GM12878 (cell line): ENCODE results near the gene PRM1. TPM values are rescaled to one million over a fixed set of nuclear protein-coding genes. Genes with fewer than 3 reads are reported as not detected.

Experiments
- ATAC-seq: fragments of 200-7000 bp; cut with Tn5 transposase; 3 replicates; pipeline ENCODE4 v1.9.1; 2020; ENCODE audit warnings: mild to moderate bottlenecking, moderate library complexity
- BruUV-seq: library from RNA; stranded (reverse); fragments of 400-500 nt; replicated peaks from 2 replicates; lab custom pipeline; 2021; lab: Mats Ljungman, UMichigan
- CTCF ChIA-PET: fragments of 300-600 bp; sonication (Branson Sonifier 250); formaldehyde crosslinking; extraction: SDS; loops from one replicate; lab custom pipeline; 2021; ENCODE audit warnings: inconsistent platforms; lab: Yijun Ruan, JAX
- POLR2A ChIA-PET: fragments of 350-600 bp; formaldehyde crosslinking; extraction: SDS; loops from one replicate; lab custom pipeline; 2021; ENCODE audit warnings: inconsistent platforms; lab: Charles Lee
- RAD21 ChIA-PET: fragments of 300-600 bp; sonication (Branson Sonifier 250); formaldehyde crosslinking; loops from one replicate; lab custom pipeline; 2023; ENCODE audit warnings: antibody characterized with exemption; ENCODE audit not compliant: unreplicated experiment; lab: Charles Lee
- SMC1A ChIA-PET: fragments of 300-600 bp; sonication (Branson Sonifier 250); formaldehyde crosslinking; loops from one replicate; lab custom pipeline; 2023; ENCODE audit not compliant: unreplicated experiment, uncharacterized antibody; lab: Charles Lee
- DNase-seq: peaks from one replicate; pipeline ENCODE4 v3.0.0-alpha.2; 2011; ENCODE audit warnings: low read depth, low spot score
- FAIRE-seq: peaks from 3 replicates; lab custom pipeline; 2011; peaks lifted over from hg19 to GRCh38; lab: Jason Lieb, UNC
- H2AFZ ChIP-seq: 2 replicates; pipeline ENCODE4 v1.6.0; 2011; ENCODE audit warnings: low read depth, low read length, control low read depth; ENCODE audit not compliant: control insufficient read depth
- H3K27ac ChIP-seq: 2 replicates; pipeline ENCODE4 v1.5.1; 2011; ENCODE audit warnings: control low read depth; ENCODE audit not compliant: control insufficient read depth, insufficient read depth
- H3K27me3 ChIP-seq, 2 experiments: replicated peaks in 1 of 2; 2 replicates each; pipeline versions ENCODE4 v1.6.0 to v1.6.1; 2011; ENCODE audit warnings: low read length in 1 of 2; ENCODE audit not compliant: control insufficient read depth in 2 of 2, insufficient read depth in 2 of 2
- H3K36me3 ChIP-seq, 2 experiments: 2 replicates each; pipeline ENCODE4 v1.5.1; 2011; ENCODE audit warnings: low read length in 1 of 2; ENCODE audit not compliant: control insufficient read depth in 2 of 2, insufficient read depth in 2 of 2
- H3K4me1 ChIP-seq: 2 replicates; pipeline ENCODE4 v1.6.1; 2011; ENCODE audit warnings: mild to moderate bottlenecking, low read length, moderate library complexity, mixed read lengths; ENCODE audit not compliant: control insufficient read depth, insufficient read depth
- H3K4me2 ChIP-seq: 2 replicates; pipeline ENCODE4 v1.6.0; 2011; ENCODE audit warnings: control low read depth; ENCODE audit not compliant: control insufficient read depth, insufficient read depth
- H3K4me3 ChIP-seq: fragments of 200-600 bp; sonication (generic); 2 replicates; pipeline ENCODE4 v1.5.1; 2016
- H3K79me2 ChIP-seq: 2 replicates; pipeline ENCODE4 v1.6.0; 2011; ENCODE audit warnings: low read length; ENCODE audit not compliant: control insufficient read depth, insufficient read depth
- H3K9ac ChIP-seq: 2 replicates; pipeline ENCODE4 v1.8.0; 2011; ENCODE audit warnings: low read length, control low read depth, mixed read lengths; ENCODE audit not compliant: control insufficient read depth, insufficient read depth
- H3K9me3 ChIP-seq: replicated peaks from 3 replicates; pipeline ENCODE4 v1.5.1; 2011; ENCODE audit warnings: mild to moderate bottlenecking, low read length; ENCODE audit not compliant: control insufficient read depth, insufficient read depth
- H4K20me1 ChIP-seq: 2 replicates; pipeline ENCODE4 v1.6.0; 2011; ENCODE audit not compliant: control insufficient read depth, insufficient read depth
- CHD2 ChIP-seq: IDR thresholded peaks from 2 replicates; pipeline ENCODE4 v1.6.1; 2011; ENCODE audit warnings: low read depth, low read length, improper control_type of control experiment, borderline replicate concordance
- CREB1 ChIP-seq: IDR thresholded peaks from 2 replicates; pipeline ENCODE4 v1.6.1; 2012; ENCODE audit warnings: low read depth, mild to moderate bottlenecking, inconsistent platforms
- JUND ChIP-seq: IDR thresholded peaks from 2 replicates; pipeline ENCODE4 v1.6.1; 2012; ENCODE audit warnings: low read depth, mild to moderate bottlenecking, low read length, improper control_type of control experiment, moderate library complexity
- NFYA ChIP-seq: IDR thresholded peaks from 2 replicates; pipeline ENCODE4 v1.6.1; 2011; ENCODE audit warnings: low read depth, mild to moderate bottlenecking, low read length, improper control_type of control experiment, borderline replicate concordance
- NFYB ChIP-seq: IDR thresholded peaks from 2 replicates; pipeline ENCODE4 v1.6.1; 2011; ENCODE audit warnings: low read depth, mild to moderate bottlenecking, low read length, improper control_type of control experiment, moderate library complexity; ENCODE audit not compliant: insufficient read depth
- POLR2AphosphoS2 ChIP-seq: IDR thresholded peaks from 2 replicates; pipeline ENCODE4 v1.6.1; 2011; ENCODE audit warnings: low read depth, mild to moderate bottlenecking, low read length, improper control_type of control experiment, moderate library complexity
- SMARCA5 ChIP-seq: fragments of 450-650 bp; IDR thresholded peaks from 2 replicates; pipeline ENCODE4 v1.6.1; 2017; ENCODE audit warnings: mild to moderate bottlenecking
- WRNIP1 ChIP-seq: IDR thresholded peaks from 2 replicates; pipeline ENCODE4 v1.6.1; 2011; ENCODE audit warnings: low read depth, low read length, improper control_type of control experiment, borderline replicate concordance
- ZNF24 ChIP-seq: fragments of 450-650 bp; IDR thresholded peaks from 2 replicates; pipeline ENCODE4 v1.6.1; 2017; ENCODE audit warnings: antibody characterized with exemption, mild to moderate bottlenecking
- WGBS: methylation state at CpG from one replicate; pipeline ENCODE4 v1.1.6; 2016; ENCODE audit warnings: low lambda C conversion rate; ENCODE audit not compliant: insufficient replicate concordance, insufficient coverage; ENCODE audit errors: missing lambda C conversion rate; 5-methylcytosine and 5-hydroxymethylcytosine counted together
- in situ Hi-C: fragments of 300-500 bp; cut with MboI; formaldehyde crosslinking; loops from 9 replicates; pipeline ENCODE4 v1.14.3; 2018; ENCODE audit warnings: mixed read lengths
- intact Hi-C: fragments of 100-400 bp; cut with micrococcal nuclease; formaldehyde crosslinking; loops from one replicate; pipeline ENCODE4 v1.14.2; 2022; ENCODE audit not compliant: unreplicated experiment
- polyA plus RNA-seq, 11 experiments: library from polyadenylated mRNA; depleted of rRNA in 4 of 11; unstranded in 6 of 11; stranded (reverse) in 5 of 11; fragments of >200 nt; fragmentation: Nextera tagmentation in 4 of 11; fragmentation: Illumina TruSeq in 1 of 11; extraction: Ambion mirVana in 4 of 11; extraction: Trizol in 1 of 11; gene quantifications; 1 replicate in 1 of 11; 2 replicates in 10 of 11; pipeline versions ENCODE4 v1.2.1 to v1.2.3, GENCODE V29; 2011 to 2016; ENCODE audit warnings: inconsistent platforms in 2 of 11, missing spikeins in 2 of 11, low read depth in 1 of 11
- total RNA-seq, 4 experiments: library from RNA; depleted of rRNA in 3 of 4; stranded (reverse); fragments of >200 nt in 3 of 4; fragmentation: Illumina TruSeq in 1 of 4; extraction: Trizol in 1 of 4; gene quantifications; 2 replicates each; pipeline versions ENCODE4 v1.2.1 to v1.2.3, GENCODE V29; 2013 to 2021
- TF ChIP-seq, protein P1 (sequence below): IDR thresholded peaks from 2 replicates; pipeline ENCODE4 v1.6.1; 2011; ENCODE audit warnings: low read depth, low read length, improper control_type of control experiment, borderline replicate concordance
- TF ChIP-seq, protein P2 (sequence below): fragments of 150-350 bp; IDR thresholded peaks from 2 replicates; pipeline ENCODE4 v1.6.1; 2014; ENCODE audit warnings: mild to moderate bottlenecking, low read depth, low read length
- TF ChIP-seq, protein P3 (sequence below): IDR thresholded peaks from 2 replicates; pipeline ENCODE4 v1.6.1; 2012; ENCODE audit warnings: improper control_type of control experiment, low read depth, low read length; ENCODE audit not compliant: insufficient replicate concordance
- TF ChIP-seq, protein P4 (sequence below): IDR thresholded peaks from 2 replicates; pipeline ENCODE4 v1.6.1; 2012; ENCODE audit warnings: low read length, inconsistent platforms

The PRM1 gene
- total and polyA plus RNA-seq, 10 of the 15 experiments (the other 5 are each of a cell fraction or from before 2014, with no cell fraction given) = 0.20 TPM; not detected in 9

DNA sequence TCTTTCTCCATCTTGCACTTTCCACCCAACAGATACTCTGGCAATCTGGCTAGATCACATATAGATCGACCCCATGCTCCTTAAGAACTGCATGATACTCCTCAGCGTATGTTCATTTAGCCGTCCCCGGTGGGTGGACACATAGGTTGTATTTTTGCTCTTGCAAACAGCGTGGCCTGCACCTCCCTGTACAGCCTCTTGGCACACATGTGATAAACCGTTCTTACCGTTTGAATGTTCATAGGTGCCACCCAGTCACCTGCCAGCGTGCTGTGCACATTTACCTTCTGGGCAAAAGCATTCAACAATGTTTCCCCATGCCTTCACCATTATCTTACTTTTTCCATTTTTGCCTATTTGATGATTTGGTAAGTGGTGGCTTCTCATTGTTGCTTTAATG lies 18.2 kb downstream of the PRM1 start:
- no TSS peak for BruUV-seq
- Histone ChIP-seq H3K9me3 (no peaks in the 10 kb centered on the region; the same call in 2 of the 3 replicates), H3K9ac (no peak overlapping the region), H2AFZ (no peak overlapping the region), H3K4me1 (peaks cover 33% of the 10 kb centered on the region), H4K20me1 (no peaks in the 10 kb centered on the region), H3K27me3 (no peaks in the 10 kb centered on the region), H3K36me3 (no peaks in the 10 kb centered on the region), H3K79me2 (no peaks in the 10 kb centered on the region), H3K4me2 (no peak overlapping the region), H3K27ac (no peak overlapping the region), H3K4me3 (no peak overlapping the region)
- ChIA-PET SMC1A (interaction anchor here (1.0 to 2.6 kb wide), 6 partner anchors 20 to 84 kb away, joined by 3 to 27 read pairs (median 4); no protein-coding TSS in a partner anchor), POLR2A (interaction anchor here (0.9 to 1.3 kb wide), 3 partner anchors 34 to 49 kb away, joined by 3 to 6 read pairs (median 4); no protein-coding TSS in a partner anchor), CTCF (interaction anchor here (1.5 to 11.0 kb wide), 3 partner anchors 35 to 292 kb away, joined by 3 to 170 read pairs (median 5); no protein-coding TSS in a partner anchor), RAD21 (interaction anchor here (0.7 to 11.8 kb wide), 5 partner anchors 7 to 93 kb away, joined by 3 to 243 read pairs (median 4); partner anchors contain the start of gene SOCS1)
- 72% methylated on average over 8 of the region's 8 CpGs for WGBS
- FAIRE-seq (no peak), DNase-seq (no peak), ATAC-seq (no peak)
- in situ Hi-C loops = no loop called here
- intact Hi-C loops = no loop called here
- TF ChIP-seq, protein P1, sequence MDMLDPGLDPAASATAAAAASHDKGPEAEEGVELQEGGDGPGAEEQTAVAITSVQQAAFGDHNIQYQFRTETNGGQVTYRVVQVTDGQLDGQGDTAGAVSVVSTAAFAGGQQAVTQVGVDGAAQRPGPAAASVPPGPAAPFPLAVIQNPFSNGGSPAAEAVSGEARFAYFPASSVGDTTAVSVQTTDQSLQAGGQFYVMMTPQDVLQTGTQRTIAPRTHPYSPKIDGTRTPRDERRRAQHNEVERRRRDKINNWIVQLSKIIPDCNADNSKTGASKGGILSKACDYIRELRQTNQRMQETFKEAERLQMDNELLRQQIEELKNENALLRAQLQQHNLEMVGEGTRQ = no peak
- TF ChIP-seq NFYA = no peak
- TF ChIP-seq POLR2AphosphoS2 = no peak
- no peak for TF ChIP-seq NFYB
- TF ChIP-seq, protein P2, sequence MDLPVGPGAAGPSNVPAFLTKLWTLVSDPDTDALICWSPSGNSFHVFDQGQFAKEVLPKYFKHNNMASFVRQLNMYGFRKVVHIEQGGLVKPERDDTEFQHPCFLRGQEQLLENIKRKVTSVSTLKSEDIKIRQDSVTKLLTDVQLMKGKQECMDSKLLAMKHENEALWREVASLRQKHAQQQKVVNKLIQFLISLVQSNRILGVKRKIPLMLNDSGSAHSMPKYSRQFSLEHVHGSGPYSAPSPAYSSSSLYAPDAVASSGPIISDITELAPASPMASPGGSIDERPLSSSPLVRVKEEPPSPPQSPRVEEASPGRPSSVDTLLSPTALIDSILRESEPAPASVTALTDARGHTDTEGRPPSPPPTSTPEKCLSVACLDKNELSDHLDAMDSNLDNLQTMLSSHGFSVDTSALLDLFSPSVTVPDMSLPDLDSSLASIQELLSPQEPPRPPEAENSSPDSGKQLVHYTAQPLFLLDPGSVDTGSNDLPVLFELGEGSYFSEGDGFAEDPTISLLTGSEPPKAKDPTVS = no peak
- TF ChIP-seq, protein P3, sequence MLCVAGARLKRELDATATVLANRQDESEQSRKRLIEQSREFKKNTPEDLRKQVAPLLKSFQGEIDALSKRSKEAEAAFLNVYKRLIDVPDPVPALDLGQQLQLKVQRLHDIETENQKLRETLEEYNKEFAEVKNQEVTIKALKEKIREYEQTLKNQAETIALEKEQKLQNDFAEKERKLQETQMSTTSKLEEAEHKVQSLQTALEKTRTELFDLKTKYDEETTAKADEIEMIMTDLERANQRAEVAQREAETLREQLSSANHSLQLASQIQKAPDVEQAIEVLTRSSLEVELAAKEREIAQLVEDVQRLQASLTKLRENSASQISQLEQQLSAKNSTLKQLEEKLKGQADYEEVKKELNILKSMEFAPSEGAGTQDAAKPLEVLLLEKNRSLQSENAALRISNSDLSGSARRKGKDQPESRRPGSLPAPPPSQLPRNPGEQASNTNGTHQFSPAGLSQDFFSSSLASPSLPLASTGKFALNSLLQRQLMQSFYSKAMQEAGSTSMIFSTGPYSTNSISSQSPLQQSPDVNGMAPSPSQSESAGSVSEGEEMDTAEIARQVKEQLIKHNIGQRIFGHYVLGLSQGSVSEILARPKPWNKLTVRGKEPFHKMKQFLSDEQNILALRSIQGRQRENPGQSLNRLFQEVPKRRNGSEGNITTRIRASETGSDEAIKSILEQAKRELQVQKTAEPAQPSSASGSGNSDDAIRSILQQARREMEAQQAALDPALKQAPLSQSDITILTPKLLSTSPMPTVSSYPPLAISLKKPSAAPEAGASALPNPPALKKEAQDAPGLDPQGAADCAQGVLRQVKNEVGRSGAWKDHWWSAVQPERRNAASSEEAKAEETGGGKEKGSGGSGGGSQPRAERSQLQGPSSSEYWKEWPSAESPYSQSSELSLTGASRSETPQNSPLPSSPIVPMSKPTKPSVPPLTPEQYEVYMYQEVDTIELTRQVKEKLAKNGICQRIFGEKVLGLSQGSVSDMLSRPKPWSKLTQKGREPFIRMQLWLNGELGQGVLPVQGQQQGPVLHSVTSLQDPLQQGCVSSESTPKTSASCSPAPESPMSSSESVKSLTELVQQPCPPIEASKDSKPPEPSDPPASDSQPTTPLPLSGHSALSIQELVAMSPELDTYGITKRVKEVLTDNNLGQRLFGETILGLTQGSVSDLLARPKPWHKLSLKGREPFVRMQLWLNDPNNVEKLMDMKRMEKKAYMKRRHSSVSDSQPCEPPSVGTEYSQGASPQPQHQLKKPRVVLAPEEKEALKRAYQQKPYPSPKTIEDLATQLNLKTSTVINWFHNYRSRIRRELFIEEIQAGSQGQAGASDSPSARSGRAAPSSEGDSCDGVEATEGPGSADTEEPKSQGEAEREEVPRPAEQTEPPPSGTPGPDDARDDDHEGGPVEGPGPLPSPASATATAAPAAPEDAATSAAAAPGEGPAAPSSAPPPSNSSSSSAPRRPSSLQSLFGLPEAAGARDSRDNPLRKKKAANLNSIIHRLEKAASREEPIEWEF = no peak
- TF ChIP-seq CHD2 = no peak
- no peak for TF ChIP-seq ZNF24
- no peak for TF ChIP-seq CREB1
- no peak for TF ChIP-seq JUND
- TF ChIP-seq WRNIP1 = no peak
- TF ChIP-seq SMARCA5 = no peak
- TF ChIP-seq, protein P4, sequence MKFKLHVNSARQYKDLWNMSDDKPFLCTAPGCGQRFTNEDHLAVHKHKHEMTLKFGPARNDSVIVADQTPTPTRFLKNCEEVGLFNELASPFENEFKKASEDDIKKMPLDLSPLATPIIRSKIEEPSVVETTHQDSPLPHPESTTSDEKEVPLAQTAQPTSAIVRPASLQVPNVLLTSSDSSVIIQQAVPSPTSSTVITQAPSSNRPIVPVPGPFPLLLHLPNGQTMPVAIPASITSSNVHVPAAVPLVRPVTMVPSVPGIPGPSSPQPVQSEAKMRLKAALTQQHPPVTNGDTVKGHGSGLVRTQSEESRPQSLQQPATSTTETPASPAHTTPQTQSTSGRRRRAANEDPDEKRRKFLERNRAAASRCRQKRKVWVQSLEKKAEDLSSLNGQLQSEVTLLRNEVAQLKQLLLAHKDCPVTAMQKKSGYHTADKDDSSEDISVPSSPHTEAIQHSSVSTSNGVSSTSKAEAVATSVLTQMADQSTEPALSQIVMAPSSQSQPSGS = no peak
